ENCODE results near the gene AJAP1. TPM values are rescaled to one million over a fixed set of nuclear protein-coding genes. Genes with fewer than 3 reads are reported as not detected.

Gene AJAP1
- total and polyA plus RNA-seq, 4 donors = 0.16 to 2.3 TPM; not detected in 2

DNA sequence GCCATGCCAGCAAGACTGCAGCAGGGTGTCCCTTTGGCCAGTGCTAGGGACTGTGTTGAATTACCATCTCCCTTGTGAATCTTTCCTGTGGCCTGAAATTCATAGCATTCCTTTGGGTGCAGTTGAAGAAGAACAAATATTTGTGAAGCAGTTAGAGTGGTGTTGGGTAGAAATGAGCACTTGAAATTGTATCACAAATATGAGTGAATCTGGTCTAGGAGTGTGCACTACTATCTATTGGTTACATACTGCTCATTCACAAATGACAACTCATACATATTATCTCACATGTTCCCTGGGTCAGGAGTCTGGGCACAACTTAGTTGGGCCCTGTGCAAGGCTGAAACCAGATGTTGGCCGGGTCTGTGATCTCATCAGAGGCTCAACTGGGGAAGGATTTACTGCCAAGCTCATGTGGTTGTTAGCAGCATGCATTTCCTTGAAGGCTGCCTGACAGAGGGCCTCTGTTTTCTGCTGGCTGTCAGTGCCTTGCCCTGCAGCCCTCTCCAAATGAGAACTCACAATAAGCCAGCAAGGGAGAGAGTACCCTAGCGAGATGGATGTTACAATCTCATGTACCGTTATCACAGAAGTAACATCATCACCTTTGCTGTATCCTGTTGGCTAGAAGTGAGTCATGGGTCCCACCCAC, 23.8 kb downstream of the AJAP1 start:
- no peaks in the 10 kb centered on the region for H3K27me3 ChIP-seq (ENCODE audit: control insufficient read depth in 1 of 2, insufficient read depth in 2 of 2, low read length in 1 of 2)
- no peaks in the 10 kb centered on the region for H3K4me1 ChIP-seq (ENCODE audit: control insufficient read depth in 1 of 2, insufficient read depth in 2 of 2, low read length in 2 of 2)
- peaks cover 13% of the 10 kb centered on the region for H3K9me3 ChIP-seq (ENCODE audit: control insufficient read depth, low read length)
- intact Hi-C loops (cut with DNase I) = no loop called here
- DNase-seq = no peak
- WGBS, 2 donors = 58 to 80% methylated on average over 3 of the region's 3 CpGs
- ATAC-seq (ENCODE audit: low FRiP score) = no peak
- H3K36me3 ChIP-seq (ENCODE audit: control insufficient read depth in 1 of 2, insufficient read depth in 2 of 2, low read length in 1 of 2) = no peaks in the 10 kb centered on the region
- no peak overlapping the region for H3K27ac ChIP-seq (ENCODE audit: low read depth in 1 of 2, low read length in 2 of 2)
- no peak overlapping the region for H3K4me3 ChIP-seq (ENCODE audit: low read length in 2 of 2)

DNA sequence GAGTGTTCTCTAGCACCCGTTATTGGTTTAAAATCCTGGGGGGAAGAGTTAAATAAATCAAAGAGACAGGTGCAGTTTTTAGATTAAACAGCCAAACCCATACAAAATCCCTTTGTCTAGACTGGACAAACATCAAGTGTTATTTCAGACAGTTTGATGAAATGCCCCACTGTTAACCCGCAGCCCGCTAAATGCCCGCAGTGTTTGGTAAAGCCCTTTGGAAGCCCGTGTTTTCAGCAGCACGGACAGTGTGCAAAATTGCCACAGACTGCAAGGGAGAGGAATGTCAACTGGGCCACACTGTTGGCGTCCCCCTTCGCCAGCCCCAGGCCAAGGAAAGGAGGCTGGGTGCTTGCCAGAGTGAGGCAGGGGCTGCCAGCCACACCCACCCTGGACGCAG, 26.6 kb downstream of the AJAP1 start:
- H3K27ac ChIP-seq (ENCODE audit: low read depth in 1 of 2, low read length in 2 of 2) = no peak overlapping the region
- H3K36me3 ChIP-seq (ENCODE audit: control insufficient read depth in 1 of 2, insufficient read depth in 2 of 2, low read length in 1 of 2) = no peaks in the 10 kb centered on the region
- WGBS, 2 donors = 53 to 55% methylated on average over 9 of the region's 9 CpGs
- intact Hi-C loops (cut with DNase I) = no loop called here
- H3K4me1 ChIP-seq (ENCODE audit: control insufficient read depth in 1 of 2, insufficient read depth in 2 of 2, low read length in 2 of 2) = no peaks in the 10 kb centered on the region
- DNase-seq (no peak), ATAC-seq (ENCODE audit: low FRiP score) (no peak)
- no peak overlapping the region for H3K4me3 ChIP-seq (ENCODE audit: low read length in 2 of 2)
- no peaks in the 10 kb centered on the region for H3K27me3 ChIP-seq (ENCODE audit: control insufficient read depth in 1 of 2, insufficient read depth in 2 of 2, low read length in 1 of 2)
- H3K9me3 ChIP-seq (ENCODE audit: control insufficient read depth, low read length) = peaks cover 8% of the 10 kb centered on the region

DNA sequence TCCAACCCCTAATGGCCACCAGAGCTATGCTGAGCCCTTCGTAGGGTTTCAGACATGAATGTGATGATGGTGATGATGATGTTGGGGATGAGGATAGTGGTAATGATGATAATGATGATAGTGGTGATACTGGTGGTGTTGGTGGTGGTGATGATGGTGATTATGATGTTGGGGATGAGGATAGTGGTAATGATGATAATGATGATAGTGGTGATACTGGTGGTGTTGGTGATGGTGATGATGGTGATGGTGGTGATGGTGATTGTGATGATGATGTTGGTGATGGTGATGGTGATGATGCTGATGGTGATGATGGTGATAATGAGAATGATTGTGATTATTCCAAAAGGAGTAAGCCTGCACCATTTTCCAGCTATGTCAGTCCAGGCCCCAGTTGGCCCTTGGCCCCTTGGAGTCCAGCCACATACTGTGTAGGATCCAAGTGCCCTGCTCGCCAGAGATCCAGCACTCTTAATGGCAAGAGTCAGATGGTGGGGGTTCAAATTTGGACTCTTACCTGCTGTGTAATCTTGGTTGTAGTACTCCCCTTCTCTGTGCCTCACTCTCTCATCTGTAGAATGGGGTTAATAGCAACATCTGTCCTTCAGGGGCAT, 28.3 kb downstream of the AJAP1 start:
- no peaks in the 10 kb centered on the region for H3K27me3 ChIP-seq (ENCODE audit: control insufficient read depth in 1 of 2, insufficient read depth in 2 of 2, low read length in 1 of 2)

DNA sequence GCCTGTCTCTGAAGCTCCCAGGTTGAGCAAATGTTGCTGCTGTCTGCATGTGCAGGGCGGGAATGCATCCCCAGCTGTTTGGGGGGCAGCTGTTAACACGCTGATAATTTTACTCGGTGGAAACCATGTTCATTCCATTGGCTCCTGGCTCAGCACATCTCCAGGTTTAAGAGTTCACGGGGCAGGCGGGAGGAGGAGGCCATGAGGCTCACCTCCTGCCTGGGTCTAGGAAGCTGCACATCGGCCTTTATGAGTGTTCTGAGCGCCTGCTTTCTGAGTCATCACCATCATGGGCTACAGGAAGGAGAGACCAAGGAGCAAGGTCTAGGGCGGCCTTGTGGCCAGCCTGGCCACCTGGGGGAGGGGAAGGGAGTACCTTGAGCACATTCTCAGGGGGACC, 29.7 kb downstream of the AJAP1 start:
- no peaks in the 10 kb centered on the region for H3K27me3 ChIP-seq (ENCODE audit: control insufficient read depth in 1 of 2, insufficient read depth in 2 of 2, low read length in 1 of 2)
- H3K4me1 ChIP-seq (ENCODE audit: control insufficient read depth in 1 of 2, insufficient read depth in 2 of 2, low read length in 2 of 2) = no peaks in the 10 kb centered on the region
- 68 to 70% methylated on average over 8 of the region's 8 CpGs for WGBS, 2 donors
- DNase-seq (no peak), ATAC-seq (ENCODE audit: low FRiP score) (no peak)
- no peak overlapping the region for H3K4me3 ChIP-seq (ENCODE audit: low read length in 2 of 2)
- peaks cover 4% of the 10 kb centered on the region for H3K9me3 ChIP-seq (ENCODE audit: control insufficient read depth, low read length)
- intact Hi-C loops (cut with DNase I) = no loop called here
- no peak overlapping the region for H3K27ac ChIP-seq (ENCODE audit: low read depth in 1 of 2, low read length in 2 of 2)
- H3K36me3 ChIP-seq (ENCODE audit: control insufficient read depth in 1 of 2, insufficient read depth in 2 of 2, low read length in 1 of 2) = no peaks in the 10 kb centered on the region

More for the DNA sequence above, 28.3 kb downstream of the AJAP1 start:
- H3K9me3 ChIP-seq (ENCODE audit: control insufficient read depth, low read length) = peaks cover 8% of the 10 kb centered on the region
- intact Hi-C loops (cut with DNase I) = no loop called here
- H3K4me3 ChIP-seq (ENCODE audit: low read length in 2 of 2) = no peak overlapping the region
- ATAC-seq (ENCODE audit: low FRiP score) = no peak
- H3K36me3 ChIP-seq (ENCODE audit: control insufficient read depth in 1 of 2, insufficient read depth in 2 of 2, low read length in 1 of 2) = no peaks in the 10 kb centered on the region
- 61 to 65% methylated on average over 2 of the region's 2 CpGs for WGBS, 2 donors
- H3K4me1 ChIP-seq (ENCODE audit: control insufficient read depth in 1 of 2, insufficient read depth in 2 of 2, low read length in 2 of 2) = no peaks in the 10 kb centered on the region
- no peak for DNase-seq
- no peak overlapping the region for H3K27ac ChIP-seq (ENCODE audit: low read depth in 1 of 2, low read length in 2 of 2)

DNA sequence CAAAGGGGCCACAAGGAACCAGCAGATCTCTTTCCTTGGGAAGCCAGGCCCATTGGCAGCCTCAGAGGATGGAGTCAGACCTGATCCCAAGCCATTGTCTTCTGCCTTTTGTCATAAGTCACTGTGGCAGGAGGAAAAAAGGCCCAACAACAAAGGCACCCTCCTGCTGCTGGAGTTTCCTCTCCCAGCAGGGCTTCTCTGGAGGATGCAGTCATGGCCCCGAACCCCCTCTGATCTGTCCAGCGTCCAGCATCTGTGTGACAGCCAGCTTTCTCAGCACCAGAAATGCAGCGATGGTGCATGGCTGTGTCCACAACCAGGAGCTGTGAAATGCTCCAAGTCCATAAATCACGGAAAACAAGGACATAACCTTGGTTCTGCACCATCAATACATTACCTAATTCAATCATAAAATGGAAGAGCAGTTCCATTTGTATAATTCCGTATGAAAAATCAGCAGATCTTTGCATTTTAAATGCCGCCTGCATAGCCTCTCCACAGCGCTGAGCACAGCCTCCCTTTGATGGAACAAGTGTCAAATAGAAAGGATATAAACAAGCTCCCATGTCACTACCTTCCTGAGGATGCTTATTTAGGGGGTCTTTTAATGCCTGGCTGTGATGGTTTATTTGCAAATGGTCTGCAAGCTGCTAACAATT, 30.6 kb downstream of the AJAP1 start:
- H3K27ac ChIP-seq (ENCODE audit: low read depth in 1 of 2, low read length in 2 of 2) = no peak overlapping the region
- no peak overlapping the region for H3K4me3 ChIP-seq (ENCODE audit: low read length in 2 of 2)
- no peak for ATAC-seq (ENCODE audit: low FRiP score)
- DNase-seq = no peak
- intact Hi-C loops (cut with DNase I) = no loop called here
- no peaks in the 10 kb centered on the region for H3K27me3 ChIP-seq (ENCODE audit: control insufficient read depth in 1 of 2, insufficient read depth in 2 of 2, low read length in 1 of 2)
- H3K36me3 ChIP-seq (ENCODE audit: control insufficient read depth in 1 of 2, insufficient read depth in 2 of 2, low read length in 1 of 2) = no peaks in the 10 kb centered on the region
- H3K9me3 ChIP-seq (ENCODE audit: control insufficient read depth, low read length) = peaks cover 2% of the 10 kb centered on the region
- H3K4me1 ChIP-seq (ENCODE audit: control insufficient read depth in 1 of 2, insufficient read depth in 2 of 2, low read length in 2 of 2) = no peaks in the 10 kb centered on the region
- WGBS, 2 donors = 40% methylated on average over 7 of the region's 7 CpGs

DNA sequence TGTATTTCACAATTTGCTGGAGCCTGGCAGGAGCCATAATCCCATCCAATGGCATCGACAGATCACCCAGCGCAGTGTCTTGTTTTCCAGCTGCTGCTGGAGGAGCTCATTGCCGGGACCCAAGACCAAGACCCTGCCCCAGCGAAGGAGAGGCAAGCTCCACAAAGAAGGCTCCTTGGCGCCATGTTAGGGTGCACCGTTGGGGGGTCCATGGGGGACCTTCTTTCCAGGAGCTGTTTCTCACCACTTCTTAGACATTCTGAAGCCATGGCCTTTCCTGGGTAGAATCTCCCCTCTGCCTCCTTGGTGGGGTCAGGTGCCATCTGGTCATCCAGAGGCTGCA, 31.1 kb downstream of the AJAP1 start:
- intact Hi-C loops (cut with DNase I) = no loop called here
- Histone ChIP-seq H3K36me3 (ENCODE audit: control insufficient read depth in 1 of 2, insufficient read depth in 2 of 2, low read length in 1 of 2) (no peaks in the 10 kb centered on the region), H3K4me1 (ENCODE audit: control insufficient read depth in 1 of 2, insufficient read depth in 2 of 2, low read length in 2 of 2) (no peaks in the 10 kb centered on the region), H3K4me3 (ENCODE audit: low read length in 2 of 2) (no peak overlapping the region), H3K9me3 (ENCODE audit: control insufficient read depth, low read length) (peaks cover 2% of the 10 kb centered on the region), H3K27me3 (ENCODE audit: control insufficient read depth in 1 of 2, insufficient read depth in 2 of 2, low read length in 1 of 2) (no peaks in the 10 kb centered on the region), H3K27ac (ENCODE audit: low read depth in 1 of 2, low read length in 2 of 2) (no peak overlapping the region)
- no peak for DNase-seq
- ATAC-seq (ENCODE audit: low FRiP score) = no peak
- 79 to 84% methylated on average over 6 of the region's 6 CpGs for WGBS, 2 donors

DNA sequence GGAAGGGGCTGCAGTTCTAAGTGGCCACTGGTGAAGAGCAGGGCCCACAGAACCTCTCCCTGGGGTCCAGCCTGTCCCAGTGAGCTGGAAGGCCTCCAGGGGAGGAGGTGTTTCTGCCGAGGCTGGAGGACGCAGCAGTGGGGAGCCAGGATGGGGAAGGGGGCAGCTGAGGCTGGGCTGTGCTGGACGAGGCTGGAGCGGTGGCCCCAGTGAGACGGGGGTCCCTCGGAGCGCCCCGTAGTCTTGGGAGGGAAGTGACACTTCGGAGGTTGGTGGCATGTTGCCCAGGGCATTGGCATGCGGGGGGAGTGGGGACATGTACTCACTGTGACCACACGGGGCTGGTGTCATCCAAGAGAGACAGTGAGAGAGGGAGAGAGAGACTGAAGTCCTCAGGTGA, 33.5 kb downstream of the AJAP1 start:
- Histone ChIP-seq H3K27ac (ENCODE audit: low read depth in 1 of 2, low read length in 2 of 2) (no peak overlapping the region), H3K36me3 (ENCODE audit: control insufficient read depth in 1 of 2, insufficient read depth in 2 of 2, low read length in 1 of 2) (no peaks in the 10 kb centered on the region), H3K27me3 (ENCODE audit: control insufficient read depth in 1 of 2, insufficient read depth in 2 of 2, low read length in 1 of 2) (no peaks in the 10 kb centered on the region), H3K4me1 (ENCODE audit: control insufficient read depth in 1 of 2, insufficient read depth in 2 of 2, low read length in 2 of 2) (no peaks in the 10 kb centered on the region), H3K9me3 (ENCODE audit: control insufficient read depth, low read length) (no peaks in the 10 kb centered on the region), H3K4me3 (ENCODE audit: low read length in 2 of 2) (no peak overlapping the region)
- DNase-seq = no peak
- intact Hi-C loops (cut with DNase I) = no loop called here
- no peak for ATAC-seq (ENCODE audit: low FRiP score)
- WGBS, 2 donors = 80% methylated on average over 11 of the region's 11 CpGs

DNA sequence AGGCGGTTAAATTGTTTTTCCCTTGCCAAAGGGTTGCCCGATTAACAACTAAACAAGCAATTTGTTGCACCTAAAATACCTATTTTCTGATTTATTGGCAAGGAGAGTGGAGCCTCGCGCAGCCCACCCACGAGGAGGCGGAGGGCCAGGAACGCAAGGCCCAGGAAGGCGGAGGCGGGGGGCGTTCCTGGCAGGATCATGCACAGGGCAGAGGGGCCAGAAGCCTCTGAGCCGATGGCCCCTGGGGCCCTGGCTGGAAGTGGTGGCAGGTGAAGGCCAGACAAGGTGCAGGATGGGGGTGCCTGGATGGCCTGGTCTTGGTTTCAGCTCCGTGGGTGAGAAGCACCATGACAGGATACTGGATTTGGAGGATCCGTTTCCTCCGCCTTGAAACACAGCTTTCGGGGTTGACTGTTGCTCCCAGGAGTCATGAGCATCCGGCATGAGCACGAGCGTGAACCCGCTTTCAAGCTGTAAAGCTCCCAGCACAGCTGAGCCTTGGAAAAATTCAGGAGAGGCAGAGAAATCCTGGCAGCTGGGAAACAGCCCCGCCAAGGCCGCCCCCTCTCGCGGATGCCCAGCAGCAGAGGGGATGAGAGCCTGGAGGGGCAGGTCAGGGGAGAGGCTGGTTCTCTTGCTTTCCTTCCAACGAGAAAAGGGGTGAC, 35.0 kb downstream of the AJAP1 start:
- H3K9me3 ChIP-seq (ENCODE audit: control insufficient read depth, low read length) = no peaks in the 10 kb centered on the region
- intact Hi-C loops (cut with DNase I) = no loop called here
- no peak overlapping the region for H3K27ac ChIP-seq (ENCODE audit: low read depth in 1 of 2, low read length in 2 of 2)
- H3K27me3 ChIP-seq (ENCODE audit: control insufficient read depth in 1 of 2, insufficient read depth in 2 of 2, low read length in 1 of 2) = no peaks in the 10 kb centered on the region
- H3K4me1 ChIP-seq (ENCODE audit: control insufficient read depth in 1 of 2, insufficient read depth in 2 of 2, low read length in 2 of 2) = no peaks in the 10 kb centered on the region
- H3K4me3 ChIP-seq (ENCODE audit: low read length in 2 of 2) = no peak overlapping the region
- ATAC-seq (ENCODE audit: low FRiP score) (no peak), DNase-seq (no peak)
- no peaks in the 10 kb centered on the region for H3K36me3 ChIP-seq (ENCODE audit: control insufficient read depth in 1 of 2, insufficient read depth in 2 of 2, low read length in 1 of 2)
- WGBS, 2 donors = 76 to 79% methylated on average over 23 to 24 of the region's 24 CpGs

All from aorta (tissue), 5 donors.